Activated CD8-positive, alpha-beta memory T cell treated with anti-CD3 and anti-CD28 coated beads for 48 hours (primary cell): ENCODE data around the gene RGS12.
"Not testable (repeated sequence)": the region's sequence is repeated elsewhere in the genome, so short reads cannot be mapped to it uniquely, and the experiment has no call there.

Experiments
- DNase-seq, 3 experiments: peaks; one replicate each; pipeline ENCODE4 v3.0.0-alpha.2; 2020; ENCODE audit warnings: low read depth in 2 of 3, low spot score in 2 of 3

RGS12 gene

GRCh38 chr4:3297066-3297859 lies 4.4 kb downstream of the RGS12 start:
- DNase-seq: no peak

DNA sequence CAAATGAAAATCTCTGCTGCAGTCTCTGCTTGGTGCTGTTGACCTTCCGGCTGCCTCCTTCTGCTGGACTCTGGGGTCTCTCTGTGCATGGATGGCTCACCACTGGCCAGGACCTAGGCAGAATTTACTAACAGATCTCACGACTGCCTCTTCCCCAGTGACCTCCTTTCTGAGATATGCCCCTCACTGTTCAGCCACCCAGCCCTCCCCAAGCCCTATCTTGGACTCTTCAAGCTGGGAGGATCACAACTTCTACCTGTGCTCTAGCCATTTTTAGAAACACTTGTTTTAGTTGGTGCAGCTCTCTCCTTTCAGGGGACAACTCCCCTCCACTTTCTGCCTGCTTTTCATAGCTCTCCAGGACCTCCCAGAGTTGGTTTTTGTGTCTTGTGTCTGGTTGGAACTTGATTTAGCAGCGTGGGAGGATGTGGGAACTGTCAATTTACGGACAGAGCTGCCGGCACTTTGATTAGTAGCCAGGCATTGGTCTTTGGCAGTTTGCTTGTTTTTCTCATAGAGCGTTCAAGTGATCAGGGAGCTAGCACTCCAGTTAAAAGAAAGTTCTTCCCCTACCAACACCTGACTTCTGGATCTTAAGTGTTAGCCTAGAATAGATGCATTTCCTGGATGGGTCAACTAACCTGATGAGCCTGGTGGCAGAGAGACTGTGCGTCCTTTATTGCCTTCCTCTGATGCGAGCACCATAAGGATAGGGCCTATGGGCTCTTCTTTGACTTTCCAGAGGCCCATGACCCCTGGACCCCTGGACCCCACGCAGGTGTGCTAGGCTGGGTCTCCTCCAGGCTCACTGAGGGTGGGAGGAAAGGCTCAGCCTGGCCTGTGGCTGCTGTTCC lies 6.5 kb downstream of the RGS12 start:
- DNase-seq: no peak

GRCh38 chr4:3299976-3300671 lies 7.3 kb downstream of the RGS12 start:
- DNase-seq: no peak

DNA sequence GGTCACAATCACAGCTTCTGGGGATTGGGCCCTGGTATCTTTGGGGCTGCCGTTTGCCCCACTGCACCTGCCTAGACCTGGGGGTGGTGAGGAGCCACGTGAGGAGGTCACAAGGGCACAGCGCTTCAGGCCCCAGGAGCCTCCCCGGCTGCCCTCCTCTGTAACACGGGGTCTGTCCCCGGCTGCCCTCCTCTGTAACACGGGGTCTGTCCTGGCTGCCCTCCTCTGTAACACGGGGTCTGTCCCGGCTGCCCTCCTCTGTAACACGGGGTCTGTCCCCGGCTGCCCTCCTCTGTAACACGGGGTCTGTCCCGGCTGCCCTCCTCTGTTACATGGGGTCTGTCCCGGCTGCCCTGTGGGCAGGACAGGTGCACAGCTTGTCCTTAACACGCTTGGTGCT lies 8.1 kb downstream of the RGS12 start:
- DNase-seq: not testable (repeated sequence)

DNA sequence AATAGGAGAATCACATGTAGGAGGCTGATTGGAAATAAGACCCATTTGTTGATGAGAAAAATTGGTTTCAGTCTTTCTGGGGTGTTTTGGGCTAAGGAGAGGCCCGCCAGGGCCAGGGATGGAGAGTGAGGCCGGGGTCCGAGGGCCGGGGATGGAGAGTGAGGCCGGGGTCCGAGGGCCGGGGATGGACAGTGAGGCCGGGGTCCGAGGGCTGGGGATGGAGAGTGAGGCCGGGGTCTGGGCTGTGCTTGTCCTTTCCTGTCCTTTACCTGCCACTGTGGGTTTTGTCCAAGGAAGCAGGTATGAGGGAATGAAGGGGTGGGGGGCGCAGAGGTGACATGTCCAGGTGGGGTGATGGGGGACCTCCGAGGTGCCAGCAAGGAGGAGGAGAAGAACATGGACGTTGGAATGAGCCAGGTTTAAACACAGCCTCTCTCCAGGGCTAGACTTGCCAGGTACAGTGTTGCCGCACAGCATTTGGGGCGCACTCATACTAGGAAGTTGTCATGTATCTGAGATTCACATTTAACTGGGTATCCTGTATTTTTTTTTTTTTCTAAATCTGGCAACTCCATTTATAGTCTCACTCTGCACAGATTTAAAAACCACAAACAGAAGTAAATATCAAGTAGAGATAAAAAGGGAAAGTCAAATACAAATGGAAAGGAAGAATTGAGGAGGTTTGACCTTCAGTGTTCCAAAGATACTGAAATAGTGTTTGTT lies 8.8 kb downstream of the RGS12 start:
- DNase-seq: no peak

DNA sequence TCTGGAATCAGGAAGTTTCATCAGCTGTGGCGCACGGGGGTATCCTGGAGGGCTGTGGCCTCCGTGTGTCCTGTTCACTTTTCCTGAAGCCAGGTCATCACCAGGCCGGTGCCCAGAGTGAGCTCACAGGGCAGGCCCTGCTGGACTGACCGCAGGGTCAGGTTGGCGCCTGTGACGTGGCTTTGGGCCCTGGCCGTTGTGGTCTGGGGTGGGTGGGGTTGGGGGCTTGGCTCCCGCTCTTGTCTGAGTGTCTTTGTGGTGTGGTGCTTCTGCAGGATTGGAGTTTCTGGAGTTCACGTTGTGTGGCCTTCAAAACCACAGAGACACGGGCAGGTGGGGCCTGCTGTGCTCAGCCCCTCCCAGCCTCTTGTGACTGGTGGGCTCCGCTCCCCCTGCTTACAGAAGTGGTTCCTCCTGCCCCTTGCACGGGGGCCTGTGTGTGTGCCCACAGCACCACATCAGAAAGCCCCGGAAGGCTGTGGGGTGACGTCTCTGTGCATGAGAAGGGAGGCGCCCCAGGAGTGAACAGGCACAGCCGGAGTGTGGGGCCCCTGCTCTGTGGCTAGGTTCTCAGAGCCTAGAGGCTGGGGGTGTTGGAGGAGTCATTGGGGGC lies 9.5 kb downstream of the RGS12 start:
- DNase-seq: peak; percentile 39 to 60 (median 54)

DNA sequence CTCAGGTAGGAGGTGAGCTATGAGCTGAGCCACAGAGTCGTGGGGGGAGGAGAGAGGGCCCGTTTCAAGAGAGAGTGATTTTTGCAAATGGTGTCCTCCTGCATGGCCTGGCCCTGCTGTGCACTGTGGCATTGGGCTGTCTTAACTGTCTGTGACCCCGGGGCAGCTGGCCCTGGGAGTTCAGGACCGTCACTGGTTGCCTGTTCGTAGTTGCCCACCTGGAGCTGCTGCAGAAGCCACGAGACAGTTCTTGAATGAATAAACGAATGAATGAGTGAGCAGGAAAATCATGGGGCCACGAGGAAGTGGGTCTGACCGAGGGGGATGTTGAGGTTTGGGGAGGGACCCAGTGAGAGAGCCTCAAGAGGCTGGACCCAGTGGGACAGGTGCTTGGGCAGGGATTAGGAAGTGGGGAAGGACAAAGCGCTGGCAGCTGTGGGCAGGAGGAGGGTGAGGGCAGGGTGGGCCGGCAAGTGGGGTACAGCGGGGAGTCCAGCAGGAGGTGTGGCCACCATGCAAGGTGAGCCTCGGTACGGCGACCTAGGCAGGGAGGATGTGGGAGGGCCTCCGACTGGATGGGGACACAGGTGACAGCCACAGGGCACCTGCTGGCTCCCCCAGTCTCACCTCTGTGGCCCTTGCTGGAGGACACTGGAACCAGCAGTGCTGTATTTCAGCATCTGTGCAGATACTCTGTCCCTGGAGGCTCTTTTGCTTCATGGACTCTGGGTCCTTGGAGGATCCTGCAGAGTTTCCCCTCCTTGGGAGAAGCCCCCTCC lies 10.2 kb downstream of the RGS12 start:
- no peak for DNase-seq

DNA sequence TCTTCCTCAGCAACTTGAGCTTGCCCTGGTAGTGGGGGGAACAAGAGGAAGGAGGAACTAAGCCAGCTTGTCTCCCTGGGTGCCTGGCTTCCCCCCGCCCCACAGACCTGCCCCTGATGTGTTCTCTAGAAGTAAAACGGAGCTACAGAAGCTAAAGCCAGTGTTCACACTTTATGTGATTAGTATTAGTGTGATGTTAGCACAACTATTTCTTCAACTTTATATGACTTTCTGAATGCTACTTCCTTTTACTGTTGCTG lies 10.7 kb downstream of the RGS12 start:
- DNase-seq: no peak

- DNase-seq: no peak
Measured at GRCh38 chr4:3303923-3304710, 11.3 kb downstream of the RGS12 start.

- DNase-seq: no peak
Measured at GRCh38 chr4:3304831-3305609, 12.2 kb downstream of the RGS12 start.

GRCh38 chr4:3305610-3306371 lies 13.0 kb downstream of the RGS12 start:
- DNase-seq: no peak

GRCh38 chr4:3306450-3306849 lies 13.6 kb downstream of the RGS12 start:
- no peak for DNase-seq

GRCh38 chr4:3307060-3307459 lies 14.2 kb downstream of the RGS12 start:
- no peak for DNase-seq

- no peak for DNase-seq
Measured at GRCh38 chr4:3307486-3307885, 14.7 kb downstream of the RGS12 start.

GRCh38 chr4:3307891-3308575 lies 15.2 kb downstream of the RGS12 start:
- no peak for DNase-seq

DNA sequence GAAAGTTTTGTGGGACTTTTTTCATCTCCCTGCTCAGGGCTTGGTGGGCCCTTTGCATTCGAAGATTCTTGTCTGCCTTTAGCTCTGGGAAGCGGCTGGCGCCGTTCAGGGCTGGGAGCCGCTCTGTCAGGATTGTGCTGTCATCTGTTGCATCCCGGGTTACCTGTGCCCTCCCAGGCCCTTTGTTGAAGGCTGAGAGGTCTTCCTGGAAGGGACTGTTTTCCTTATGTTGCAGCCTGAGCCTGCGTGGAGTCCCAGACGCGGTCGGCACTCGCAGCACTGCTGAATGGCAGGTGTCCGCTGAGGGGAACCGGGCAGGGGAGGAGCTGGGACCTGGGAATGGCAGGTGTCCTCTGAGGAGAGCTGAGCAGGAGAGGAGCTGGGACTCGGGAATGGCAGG lies 15.9 kb downstream of the RGS12 start:
- no peak for DNase-seq
